T-helper 2 cell treated with Interferon-gamma antibody and Interleukin-4, amounts not matched to agents 100 ng/mL and 5 ng/mL, for 36 hours (primary cell): Measurements from ENCODE around the gene DNAJA1. TPM values are rescaled to one million over a fixed set of nuclear protein-coding genes. Genes with fewer than 3 reads are reported as not detected.
"Not testable (repeated sequence)": the region's sequence is repeated elsewhere in the genome, so short reads cannot be mapped to it uniquely, and the experiment has no call there.

Experiments
- intact Hi-C: fragments of 100-400 bp; cut with micrococcal nuclease; formaldehyde crosslinking; loops from one replicate; pipeline ENCODE4 v1.15.1; 2023
- total RNA-seq: library from RNA; stranded (reverse); gene quantifications from 2 replicates; pipeline ENCODE4 v1.2.3, GENCODE V29; 2022

The DNAJA1 gene
- total RNA-seq, 1 donor from 2014 or later = 199 TPM

DNA sequence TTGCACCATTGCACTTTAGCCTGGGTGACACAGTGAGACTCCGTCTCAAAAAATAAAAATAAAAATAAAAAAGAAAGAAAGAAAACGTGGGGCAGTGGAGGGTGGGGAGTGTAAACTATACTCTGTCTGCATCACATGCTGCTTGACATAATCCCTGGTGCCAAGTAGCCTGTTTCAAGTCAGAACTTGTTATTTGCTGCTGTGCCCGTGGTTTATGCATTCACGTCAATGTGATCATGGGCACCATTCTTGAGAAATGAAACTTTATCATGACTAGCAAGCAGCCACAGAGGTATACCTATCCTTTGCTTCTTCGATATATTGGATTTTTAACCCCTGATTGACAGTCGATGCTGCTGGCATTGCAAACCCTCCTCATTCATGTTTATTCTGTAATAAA lies 55.5 kb downstream of the DNAJA1 start:
- intact Hi-C loops = loop anchor here (5.0 kb wide), 1 partner anchor 37 kb away; no protein-coding TSS in a partner anchor

GRCh38 chr9:33081128-33081851 lies 56.2 kb downstream of the DNAJA1 start:
- intact Hi-C loops = loop anchor here (1.0 to 5.0 kb wide), 3 partner anchors 36 to 144 kb away; partner anchors contain the start of gene B4GALT1

- intact Hi-C loops = loop anchor here (5.0 kb wide), 1 partner anchor 35 kb away; no protein-coding TSS in a partner anchor
Observed at GRCh38 chr9:33082128-33082527, 57.1 kb downstream of the DNAJA1 start.

GRCh38 chr9:33082538-33083326 lies 57.7 kb downstream of the DNAJA1 start:
- intact Hi-C loops = loop anchor here (5.0 kb wide), 1 partner anchor 35 kb away; no protein-coding TSS in a partner anchor

DNA sequence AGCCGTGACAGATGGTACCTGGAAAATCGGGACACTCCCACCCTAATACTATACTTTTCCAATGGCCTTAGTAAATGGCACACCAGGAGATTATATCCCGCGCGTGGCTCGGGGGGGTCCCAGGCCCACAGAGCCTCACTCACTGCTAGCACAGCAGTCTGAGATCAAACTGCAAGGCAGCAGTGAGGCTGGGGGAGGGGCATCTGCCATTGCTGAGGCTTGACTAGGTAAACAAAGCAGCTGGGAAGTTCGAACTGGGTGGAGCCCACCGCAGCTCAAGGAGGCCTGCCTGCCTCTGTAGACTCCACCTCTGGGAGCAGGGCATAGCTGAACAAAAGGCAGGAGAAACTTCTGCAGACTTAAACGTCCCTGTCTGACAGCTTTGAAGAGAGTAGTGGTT lies 60.6 kb downstream of the DNAJA1 start:
- intact Hi-C loops = not testable (repeated sequence)

Other genes starting within 250 kb of the DNAJA1 start
- not detected in 2 replicates for gene TMEM215, start 241.7 kb upstream of the DNAJA1 start, total RNA-seq
- 35.7 and 37.6 TPM in 2 replicates for gene APTX, start 23.6 kb upstream of the DNAJA1 start, total RNA-seq
- 25.2 and 25.8 TPM in 2 replicates for gene SMU1, start 51.4 kb downstream of the DNAJA1 start, total RNA-seq
- gene B4GALT1, start 142.1 kb downstream of the DNAJA1 start, total RNA-seq = 41.8 and 42.9 TPM in 2 replicates
- not detected in 2 replicates for gene SPINK4, start 214.9 kb downstream of the DNAJA1 start, total RNA-seq
- gene BAG1, start 239.4 kb downstream of the DNAJA1 start, total RNA-seq = 69.3 and 70.4 TPM in 2 replicates
- 48.4 and 51.5 TPM in 2 replicates for gene CHMP5, start 239.8 kb downstream of the DNAJA1 start, total RNA-seq